A673 (cell line): ENCODE results near the gene SLPI. TPM values are rescaled to one million over a fixed set of nuclear protein-coding genes. Genes with fewer than 3 reads are reported as not detected.

Experiments
- BruUV-seq: library from RNA; stranded (reverse); fragments of 400-500 nt; replicated peaks from 2 replicates; lab custom pipeline; 2021; lab: Mats Ljungman, UMichigan
- CTCF ChIA-PET: fragments of 300-600 bp; sonication (Branson Sonifier 250); formaldehyde crosslinking; loops from one replicate; lab custom pipeline; 2022; ENCODE audit warnings: antibody characterized with exemption; lab: Charles Lee
- POLR2A ChIA-PET: fragments of 300-600 bp; sonication (Branson Sonifier 250); formaldehyde crosslinking; loops from one replicate; lab custom pipeline; 2022; ENCODE audit warnings: antibody characterized with exemption; ENCODE audit not compliant: low non-redundant PET; lab: Charles Lee
- DNase-seq: peaks from one replicate; pipeline ENCODE4 v3.0.0-alpha.2; 2015; ENCODE audit warnings: low spot score
- H3K27ac ChIP-seq: fragments of 200-600 bp; sonication (generic); 2 replicates; pipeline ENCODE4 v1.5.1; 2016; ENCODE audit warnings: mixed run types, low read depth, mild to moderate bottlenecking, mixed read lengths, antibody characterized with exemption, low read length; ENCODE audit not compliant: poor library complexity, severe bottlenecking
- H3K27me3 ChIP-seq: fragments of 200-600 bp; sonication (generic); replicated peaks from 2 replicates; pipeline ENCODE4 v1.6.1; 2017; ENCODE audit warnings: mixed run types, low read depth, mild to moderate bottlenecking, mixed read lengths, antibody characterized with exemption, low read length; ENCODE audit not compliant: insufficient read depth, poor library complexity
- H3K36me3 ChIP-seq: fragments of 200-600 bp; sonication (generic); 2 replicates; pipeline ENCODE4 v1.6.1; 2016; ENCODE audit warnings: mixed run types, mild to moderate bottlenecking, mixed read lengths, antibody characterized with exemption, low read length; ENCODE audit not compliant: insufficient read depth, poor library complexity, severe bottlenecking
- H3K4me1 ChIP-seq: fragments of 200-600 bp; sonication (generic); 2 replicates; pipeline ENCODE4 v1.6.1; 2017; ENCODE audit warnings: mixed run types, mild to moderate bottlenecking, mixed read lengths, antibody characterized with exemption, low read length; ENCODE audit not compliant: insufficient read depth, poor library complexity, severe bottlenecking
- H3K4me3 ChIP-seq: fragments of 200-600 bp; sonication (generic); 2 replicates; pipeline ENCODE4 v1.5.1; 2016; ENCODE audit warnings: low read depth, mixed run types, mild to moderate bottlenecking, mixed read lengths, low read length; ENCODE audit not compliant: poor library complexity, severe bottlenecking
- H3K9me3 ChIP-seq: fragments of 200-600 bp; sonication (generic); 2 replicates; pipeline ENCODE4 v1.6.1; 2016; ENCODE audit warnings: mixed run types, low read depth, mild to moderate bottlenecking, mixed read lengths, antibody characterized with exemption, low read length; ENCODE audit not compliant: poor library complexity, severe bottlenecking
- CTCF ChIP-seq: fragments of 300-800, 200-600 bp; sonication (generic); conservative IDR thresholded peaks from 2 replicates; pipeline ENCODE4 v1.5.1; 2017; ENCODE audit warnings: low read depth, mild to moderate bottlenecking, antibody characterized with exemption, low read length, moderate library complexity, mixed read lengths
- EZH2 ChIP-seq: fragments of 200-600 bp; sonication (generic); IDR thresholded peaks from 2 replicates; pipeline ENCODE4 v1.6.1; 2017; ENCODE audit warnings: borderline replicate concordance, low read depth, mild to moderate bottlenecking, mixed read lengths, antibody characterized with exemption, low read length; ENCODE audit not compliant: poor library complexity, severe bottlenecking
- intact Hi-C: fragments of 100-400 bp; cut with micrococcal nuclease; formaldehyde crosslinking; loops from one replicate; pipeline ENCODE4 v1.10.0; 2022; ENCODE audit not compliant: unreplicated experiment
- total RNA-seq: library from RNA; stranded (reverse); gene quantifications from 2 replicates; pipeline ENCODE4 v1.2.3, GENCODE V29; 2021

Gene SLPI
- total RNA-seq, 1 experiment from 2014 or later: not detected

GRCh38 chr20:45212836-45213235 lies 41.5 kb downstream of the SLPI start:
- ChIA-PET CTCF (no interaction called here), POLR2A (no interaction called here)
- Histone ChIP-seq H3K36me3 (no peaks in the 10 kb centered on the region), H3K9me3 (no peaks in the 10 kb centered on the region), H3K27me3 (peaks cover 3% of the 10 kb centered on the region), H3K27ac (no peak overlapping the region), H3K4me1 (no peaks in the 10 kb centered on the region), H3K4me3 (no peak overlapping the region)
- no peak for DNase-seq
- intact Hi-C loops: no loop called here
- TF ChIP-seq EZH2 (no peak), CTCF (no peak)
- no TSS peak for BruUV-seq

- TF ChIP-seq EZH2: no peak
- TF ChIP-seq CTCF: no peak
- ChIA-PET POLR2A (no interaction called here), CTCF (no interaction called here)
- no TSS peak for BruUV-seq
- DNase-seq: no peak
- Histone ChIP-seq H3K27me3 (peaks cover 3% of the 10 kb centered on the region), H3K36me3 (no peaks in the 10 kb centered on the region), H3K4me1 (peaks cover 2% of the 10 kb centered on the region), H3K27ac (no peak overlapping the region), H3K4me3 (no peak overlapping the region), H3K9me3 (no peaks in the 10 kb centered on the region)
- intact Hi-C loops: no loop called here
These were observed 42.5 kb downstream of the SLPI start for GRCh38 chr20:45211569-45212474.

DNA sequence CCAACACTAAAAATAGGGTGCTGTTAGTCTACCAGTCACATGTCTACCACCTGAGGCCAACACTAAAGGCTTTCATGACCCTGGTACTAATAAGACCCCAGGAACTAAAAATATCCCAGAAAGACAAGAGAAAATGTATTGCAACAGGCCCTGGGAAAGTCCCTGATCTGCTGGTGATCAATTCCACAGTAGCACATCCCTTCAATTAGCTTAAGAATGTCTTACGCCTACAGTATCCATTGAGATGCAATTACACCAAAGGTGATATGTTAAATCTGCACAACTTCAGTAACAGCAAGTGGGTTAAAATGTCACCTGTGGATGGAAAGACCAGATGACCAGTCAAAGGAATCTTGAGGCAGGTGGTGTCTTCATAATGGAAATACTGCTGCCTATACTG lies 44.4 kb downstream of the SLPI start:
- CTCF ChIA-PET: no interaction called here
- Histone ChIP-seq H3K4me3 (no peak overlapping the region), H3K27ac (no peak overlapping the region)

More for the DNA sequence above, 44.4 kb downstream of the SLPI start:
- intact Hi-C loops: no loop called here
- DNase-seq: no peak
- peaks cover 7% of the 10 kb centered on the region for H3K4me1 ChIP-seq
- no peak for TF ChIP-seq CTCF
- no peak for TF ChIP-seq EZH2
- no peaks in the 10 kb centered on the region for H3K36me3 ChIP-seq
- BruUV-seq: no TSS peak
- H3K27me3 ChIP-seq: peaks cover 3% of the 10 kb centered on the region
- no peaks in the 10 kb centered on the region for H3K9me3 ChIP-seq
- POLR2A ChIA-PET: no interaction called here
